H1 (cell line): ENCODE results near the gene KCNA4. TPM values are rescaled to one million over a fixed set of nuclear protein-coding genes. Genes with fewer than 3 reads are reported as not detected.

ENCODE experiments used
- CTCF ChIA-PET: fragments of 300-600 bp; sonication (Branson Sonifier 250); formaldehyde crosslinking; loops from one replicate; lab custom pipeline; 2021; ENCODE audit not compliant: partially characterized antibody; lab: Charles Lee
- POLR2A ChIA-PET: fragments of 300-600 bp; sonication (Branson Sonifier 250); formaldehyde crosslinking; loops from one replicate; lab custom pipeline; 2021; ENCODE audit warnings: inconsistent platforms; ENCODE audit not compliant: partially characterized antibody; lab: Charles Lee
- DNase-seq, 2 experiments: peaks; one replicate each; pipeline versions ENCODE4 v3.0.0 to v3.0.0-alpha.2; 2010 to 2022; ENCODE audit warnings: low spot score in 2 of 2, low read depth in 1 of 2, mixed read lengths in 1 of 2
- FAIRE-seq: peaks from 2 replicates; lab custom pipeline; 2011; peaks lifted over from hg19 to GRCh38; lab: Jason Lieb, UNC
- H2AFZ ChIP-seq: 2 replicates; pipeline ENCODE4 v1.8.1; 2012; ENCODE audit warnings: low read length, inconsistent platforms
- H2AK5ac ChIP-seq: 2 replicates; pipeline ENCODE4 v1.6.1; 2013; ENCODE audit warnings: low read depth, low read length
- H2BK120ac ChIP-seq: replicated peaks from 2 replicates; pipeline ENCODE3; 2013; ENCODE audit warnings: low read depth, low read length, inconsistent platforms
- H2BK12ac ChIP-seq: 2 replicates; pipeline ENCODE4 v1.6.1; 2013; ENCODE audit warnings: low read depth, low read length
- H2BK15ac ChIP-seq: 2 replicates; pipeline ENCODE4 v1.6.1; 2013; ENCODE audit warnings: low read length
- H2BK20ac ChIP-seq: 2 replicates; pipeline ENCODE4 v1.6.1; 2013; ENCODE audit warnings: low read length
- H2BK5ac ChIP-seq: 2 replicates; pipeline ENCODE4 v1.6.1; 2013; ENCODE audit warnings: low read depth, low read length
- H3K14ac ChIP-seq: 2 replicates; pipeline ENCODE4 v1.6.1; 2013; ENCODE audit warnings: inconsistent platforms; ENCODE audit not compliant: insufficient read length
- H3K18ac ChIP-seq: 2 replicates; pipeline ENCODE4 v1.6.1; 2013; ENCODE audit warnings: low read length; ENCODE audit errors: extremely low read depth
- H3K23ac ChIP-seq: 2 replicates; pipeline ENCODE4 v1.6.1; 2013; ENCODE audit warnings: inconsistent platforms; ENCODE audit not compliant: insufficient read length
- H3K23me2 ChIP-seq: 2 replicates; pipeline ENCODE4 v1.6.1; 2013; ENCODE audit warnings: low read depth, low read length
- H3K27ac ChIP-seq: 2 replicates; pipeline ENCODE4 v1.6.1; 2011; ENCODE audit warnings: low read depth, low read length, inconsistent platforms
- H3K27me3 ChIP-seq, 4 experiments: replicated peaks in 1 of 4; 1 replicate in 1 of 4; 2 replicates in 3 of 4; pipeline versions ENCODE4 v1.6.1 to v1.8.1; 2011 to 2013; ENCODE audit warnings: low read length in 3 of 4, mild to moderate bottlenecking in 3 of 4, inconsistent platforms in 2 of 4, mixed read lengths in 2 of 4, moderate library complexity in 1 of 4; ENCODE audit not compliant: control insufficient read depth in 3 of 4, insufficient read depth in 3 of 4; ENCODE audit errors: extremely low read depth in 1 of 4
- H3K36me3 ChIP-seq, 4 experiments: 2 replicates each; pipeline versions ENCODE4 v1.6.1 to v1.8.1; 2011 to 2013; ENCODE audit warnings: mild to moderate bottlenecking in 4 of 4, low read length in 3 of 4, moderate library complexity in 2 of 4, control low read depth in 1 of 4, inconsistent platforms in 1 of 4; ENCODE audit not compliant: insufficient read depth in 4 of 4, control insufficient read depth in 2 of 4
- H3K4ac ChIP-seq: replicated peaks from 2 replicates; pipeline ENCODE3; 2013; ENCODE audit warnings: low read length, low read depth, mixed read lengths, inconsistent platforms; ENCODE audit not compliant: insufficient read length
- H3K4me1 ChIP-seq, 4 experiments: replicated peaks in 1 of 4; 1 replicate in 1 of 4; 2 replicates in 3 of 4; pipeline versions ENCODE4 v1.6.1 to v1.8.1; 2011 to 2013; ENCODE audit warnings: low read length in 3 of 4, inconsistent platforms in 2 of 4, mixed read lengths in 1 of 4; ENCODE audit not compliant: insufficient read depth in 4 of 4, control insufficient read depth in 3 of 4
- H3K4me2 ChIP-seq, 2 experiments: 2 replicates each; pipeline versions ENCODE4 v1.6.1 to v1.8.1; 2011 to 2013; ENCODE audit warnings: low read depth in 2 of 2, low read length in 2 of 2, control low read depth in 1 of 2, inconsistent platforms in 1 of 2, mild to moderate bottlenecking in 1 of 2; ENCODE audit not compliant: insufficient read depth in 1 of 2
- H3K4me3 ChIP-seq, 4 experiments: fragments of 200-600, 300-600 bp in 1 of 4; sonication (generic), shearing (Covaris generic), sonication (Bioruptor Twin) in 1 of 4; 2 replicates each; pipeline versions ENCODE4 v1.5.1 to v1.8.1; 2011 to 2016; ENCODE audit warnings: low read length in 4 of 4, low read depth in 3 of 4, control low read depth in 2 of 4, inconsistent platforms in 2 of 4, mild to moderate bottlenecking in 2 of 4, mixed read lengths in 1 of 4, moderate library complexity in 1 of 4; ENCODE audit not compliant: insufficient read depth in 2 of 4; ENCODE audit errors: extremely low read depth in 1 of 4
- H3K56ac ChIP-seq: replicated peaks from 2 replicates; pipeline ENCODE3; 2013; ENCODE audit warnings: low read depth, mild to moderate bottlenecking, mixed read lengths, low read length, inconsistent platforms; ENCODE audit not compliant: insufficient read length
- H3K79me1 ChIP-seq: 2 replicates; pipeline ENCODE4 v1.6.1; 2013; ENCODE audit warnings: low read depth, low read length, control low read depth
- H3K79me2 ChIP-seq, 2 experiments: 2 replicates each; pipeline versions ENCODE4 v1.6.1 to v1.8.1; 2012 to 2013; ENCODE audit warnings: low read length in 2 of 2, mild to moderate bottlenecking in 2 of 2, inconsistent platforms in 1 of 2; ENCODE audit not compliant: insufficient read depth in 2 of 2, control insufficient read depth in 1 of 2
- H3K9ac ChIP-seq, 4 experiments: replicated peaks in 1 of 4; 1 replicate in 1 of 4; 2 replicates in 3 of 4; pipeline versions ENCODE4 v1.6.1 to v1.8.1; 2011 to 2013; ENCODE audit warnings: low read depth in 3 of 4, low read length in 3 of 4, control low read depth in 2 of 4, mild to moderate bottlenecking in 2 of 4, moderate library complexity in 2 of 4, inconsistent platforms in 1 of 4; ENCODE audit errors: extremely low read depth in 1 of 4
- H3K9me3 ChIP-seq, 2 experiments: 2 replicates each; pipeline versions ENCODE4 v1.6.1 to v1.8.1; 2012 to 2013; ENCODE audit warnings: mild to moderate bottlenecking in 2 of 2, moderate library complexity in 2 of 2, control low read depth in 1 of 2, inconsistent platforms in 1 of 2, low read depth in 1 of 2, low read length in 1 of 2, mixed read lengths in 1 of 2; ENCODE audit not compliant: insufficient read depth in 2 of 2
- H4K20me1 ChIP-seq, 2 experiments: replicated peaks in 1 of 2; 2 replicates each; pipeline versions ENCODE3 to v1.8.1; 2011 to 2013; ENCODE audit warnings: inconsistent platforms in 2 of 2, low read length in 2 of 2, mild to moderate bottlenecking in 1 of 2; ENCODE audit not compliant: insufficient read depth in 2 of 2, control insufficient read depth in 1 of 2
- H4K5ac ChIP-seq: 2 replicates; pipeline ENCODE4 v1.6.1; 2013; ENCODE audit warnings: low read length, low read depth, mixed read lengths, inconsistent platforms; ENCODE audit not compliant: insufficient read length
- H4K8ac ChIP-seq: 2 replicates; pipeline ENCODE4 v1.8.0; 2013; ENCODE audit warnings: mild to moderate bottlenecking, moderate library complexity, low read length, inconsistent platforms; ENCODE audit not compliant: insufficient read depth; ENCODE audit errors: extremely low read depth
- H4K91ac ChIP-seq: replicated peaks from 2 replicates; pipeline ENCODE3; 2013; ENCODE audit warnings: low read length, mixed read lengths, inconsistent platforms; ENCODE audit not compliant: insufficient read length
- KDM4A ChIP-seq: IDR thresholded peaks from one replicate; pipeline ENCODE4 v1.7.1; 2012; ENCODE audit warnings: low read depth, mild to moderate bottlenecking, moderate library complexity, low read length, inconsistent platforms; ENCODE audit not compliant: severe bottlenecking
- WGBS, 2 experiments: shearing (Covaris generic) in 1 of 2; methylation state at CpG; one replicate each; pipeline versions ENCODE4 v1.1.6 to v1.1.7; 2013 to 2015; ENCODE audit warnings: low lambda C conversion rate in 2 of 2, mixed read lengths in 2 of 2, inconsistent platforms in 1 of 2, low coverage in 1 of 2, missing lambda C conversion rate in 1 of 2; ENCODE audit not compliant: insufficient replicate concordance in 2 of 2, insufficient coverage in 1 of 2, insufficient read length in 1 of 2; ENCODE audit errors: extremely low coverage in 1 of 2, missing lambda C conversion rate in 1 of 2; 5-methylcytosine and 5-hydroxymethylcytosine counted together
- polyA plus RNA-seq, 7 experiments: library from polyadenylated mRNA; depleted of rRNA in 3 of 7; stranded (reverse) in 5 of 7; unstranded in 2 of 7; fragments of >200 nt in 5 of 7; fragments of 200-250 nt in 2 of 7; gene quantifications; 1 replicate in 5 of 7; 2 replicates in 1 of 7; 4 replicates in 1 of 7; pipeline versions ENCODE4 v1.2.1 to v1.2.3, GENCODE V29; 2011 to 2013; ENCODE audit warnings: missing spikeins in 2 of 7, mixed read lengths in 2 of 7
- total RNA-seq: library from RNA; stranded (reverse); fragmentation: NEBNext Ultra II Directional; extraction: Animal tissue kit (Norgen Biotek cat#: 25700); gene quantifications from 2 replicates; pipeline ENCODE4 v1.2.1, GENCODE V29; 2021

Gene KCNA4
- total and polyA plus RNA-seq, 2 of the 8 experiments (the other 6 are each of a cell fraction or from before 2014, with no cell fraction given), result not detected

DNA sequence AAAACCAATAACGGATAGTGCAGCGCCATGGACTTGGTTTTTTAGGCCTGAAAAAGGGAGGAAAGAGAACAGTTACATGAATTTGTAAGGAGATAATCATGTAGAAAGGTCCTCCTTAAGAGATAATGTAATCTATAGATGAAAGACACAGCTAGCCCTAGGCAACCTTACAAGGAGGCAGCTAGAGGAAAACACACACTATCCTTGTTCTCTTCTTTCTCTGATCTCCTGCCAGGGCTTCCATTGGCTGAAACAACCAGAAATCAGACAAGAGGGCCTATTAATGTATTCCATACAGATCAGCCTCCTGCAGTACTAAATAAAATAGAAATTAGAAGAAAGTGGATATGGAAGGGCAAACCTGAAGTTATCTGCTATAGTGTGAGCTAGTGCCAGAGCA lies 53.0 kb downstream of the KCNA4 start:
- TF ChIP-seq KDM4A, result no peak
- TF ChIP-seq, all 59 proteins: peak for 0
- Histone ChIP-seq H3K4me3 (no peak overlapping the region), H3K14ac (no peak overlapping the region), H3K79me2 (no peaks in the 10 kb centered on the region), H3K4me1 (peaks cover 2 to 10% (median 6%) of the 10 kb centered on the region in 4 experiments; a peak in 6 of 7 replicates), H3K23ac (no peak overlapping the region), H4K5ac (no peak overlapping the region), H3K4ac (no peak overlapping the region), H3K4me2 (no peak overlapping the region), H3K23me2 (no peaks in the 10 kb centered on the region; the same call in 1 of the 2 replicates), H2AFZ (no peak overlapping the region), H2BK5ac (no peak overlapping the region), H3K18ac (no peak overlapping the region), H3K9ac (no peak overlapping the region), H2BK120ac (no peak overlapping the region), H2BK15ac (no peak overlapping the region), H3K79me1 (no peaks in the 10 kb centered on the region), H4K8ac (no peak overlapping the region), H3K56ac (no peak overlapping the region), H4K91ac (no peak overlapping the region), H4K20me1 (no peaks in the 10 kb centered on the region), H2BK12ac (no peak overlapping the region), H3K27ac (no peak overlapping the region), H2AK5ac (no peak overlapping the region), H3K27me3 (no peaks in the 10 kb centered on the region), H3K36me3 (no peaks in the 10 kb centered on the region), H3K9me3 (no peaks in the 10 kb centered on the region), H2BK20ac (no peak overlapping the region)
- DNase-seq, result no peak
- ChIA-PET POLR2A (no interaction called here), CTCF (interaction anchor here (0.8 to 4.7 kb wide), 7 partner anchors 8 to 164 kb away, joined by 3 to 30 read pairs (median 12); no protein-coding TSS in a partner anchor)
- FAIRE-seq, result no peak
- 94% methylated on average over 2 of the region's 2 CpGs; no CpG with 5 or more reads in 1 of the 2 experiments for WGBS, 2 experiments
